SIG-M5 treated with dmso at 0.1 percent for 504 hours (cell line): ENCODE data around the gene PDIA5.

Experiments used
- DNase-seq: peaks from one replicate; lab custom pipeline; 2025; ENCODE audit not compliant: unreplicated experiment; lab: John Stamatoyannopoulos, UW

PDIA5 gene

DNA sequence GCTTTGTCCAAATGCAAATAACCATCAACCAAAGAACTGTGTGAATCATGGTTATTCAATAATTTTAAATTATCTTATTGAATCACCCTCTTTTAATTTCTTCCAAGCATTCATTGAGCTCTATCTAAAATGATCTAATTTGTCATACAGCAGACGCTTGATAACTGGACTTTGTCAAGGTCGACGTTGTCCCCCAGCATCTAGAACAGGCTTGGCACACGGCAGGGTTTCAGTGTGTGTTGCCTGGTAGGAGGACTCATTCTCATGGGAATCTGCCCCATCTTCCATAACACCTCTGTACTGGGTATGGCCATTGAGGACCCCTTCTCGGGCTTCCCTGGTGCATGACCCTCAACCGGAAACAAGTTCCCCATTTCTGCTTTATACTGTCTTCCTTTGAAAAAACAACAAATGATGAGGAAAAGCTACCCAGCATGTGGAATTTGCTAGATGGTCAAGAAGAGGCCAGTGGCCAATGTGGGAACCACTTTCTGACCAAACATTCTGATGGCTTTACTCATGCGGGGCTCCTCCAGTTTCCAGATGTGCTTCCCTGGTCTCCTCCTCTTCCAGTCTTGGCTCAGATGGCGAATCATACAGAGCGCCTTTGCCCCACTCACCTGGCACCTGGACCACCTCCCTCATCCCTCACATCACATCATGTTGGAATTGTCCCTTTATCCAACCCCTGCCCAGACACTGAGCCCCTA is 93.3 kb downstream of the PDIA5 start:
- no peak for DNase-seq

DNA sequence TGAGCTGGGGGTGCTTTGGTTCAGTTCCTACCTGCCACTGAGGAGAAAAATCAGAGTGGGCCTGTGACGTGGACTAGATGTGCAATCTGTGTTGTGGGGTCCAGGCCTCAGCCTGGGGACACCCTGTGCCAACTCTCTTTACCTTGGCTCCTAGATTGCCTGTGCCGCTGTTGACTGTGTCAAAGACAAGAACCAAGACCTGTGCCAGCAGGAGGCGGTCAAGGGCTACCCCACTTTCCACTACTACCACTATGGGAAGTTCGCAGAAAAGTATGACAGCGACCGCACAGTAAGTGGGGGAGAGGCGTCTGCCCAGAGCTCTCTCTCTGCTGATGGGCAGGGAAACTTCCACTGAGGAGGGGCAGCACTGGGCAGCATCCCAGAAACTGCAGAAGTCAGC is 94.3 kb downstream of the PDIA5 start:
- DNase-seq, result no peak

- no peak for DNase-seq
These were observed 96.3 kb downstream of the PDIA5 start for GRCh38 chr3:123163141-123163540.

- no peak for DNase-seq
These were observed 98.3 kb downstream of the PDIA5 start for GRCh38 chr3:123165163-123165562.

DNA sequence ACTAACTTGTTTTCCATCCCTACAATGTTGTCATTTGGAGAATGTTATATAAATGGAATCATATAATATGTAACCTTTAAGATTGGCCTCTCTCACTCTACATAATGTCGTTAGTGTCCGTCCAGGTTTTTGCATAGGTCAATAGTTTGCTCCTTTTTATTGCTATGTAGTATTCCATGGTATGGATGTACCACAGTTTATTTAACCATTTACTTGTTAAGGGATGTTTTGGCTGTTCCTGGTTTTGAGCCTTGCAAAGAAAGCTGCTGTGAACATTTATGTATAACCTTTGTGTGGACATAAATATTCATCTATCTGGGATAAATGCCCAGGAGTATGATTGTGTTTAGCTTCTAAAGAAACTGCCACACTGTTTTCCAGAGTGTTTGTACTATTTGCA is 100.9 kb downstream of the PDIA5 start:
- no peak for DNase-seq

- no peak for DNase-seq
These were observed 101.3 kb downstream of the PDIA5 start for GRCh38 chr3:123168122-123168521.

- no peak for DNase-seq
These were observed 101.8 kb downstream of the PDIA5 start for GRCh38 chr3:123168605-123169004.

GRCh38 chr3:123169492-123169929 is 102.7 kb downstream of the PDIA5 start:
- no peak for DNase-seq

DNA sequence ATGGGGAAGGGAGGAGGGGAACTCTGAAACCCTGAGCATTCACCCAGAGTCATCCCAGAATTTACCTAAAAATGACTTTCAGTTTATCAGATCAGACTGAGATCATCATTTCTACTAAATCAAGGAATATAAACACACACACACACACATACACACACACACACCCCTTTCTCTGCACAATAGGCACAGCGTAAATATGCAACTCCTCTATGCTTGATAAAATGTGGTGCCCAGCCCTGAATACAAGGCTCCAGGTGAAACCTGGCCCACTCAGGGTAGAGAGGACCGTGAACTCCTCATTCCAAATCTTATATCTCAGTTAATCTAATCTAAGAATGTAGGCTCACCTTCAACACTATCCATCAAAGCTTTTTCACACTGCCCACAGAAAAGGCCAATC is 103.1 kb downstream of the PDIA5 start:
- DNase-seq, result no peak

- DNase-seq, result no peak
These were observed 114.0 kb downstream of the PDIA5 start for GRCh38 chr3:123180791-123181190.

GRCh38 chr3:123186695-123187094 is 119.9 kb downstream of the PDIA5 start:
- DNase-seq, result no peak

DNA sequence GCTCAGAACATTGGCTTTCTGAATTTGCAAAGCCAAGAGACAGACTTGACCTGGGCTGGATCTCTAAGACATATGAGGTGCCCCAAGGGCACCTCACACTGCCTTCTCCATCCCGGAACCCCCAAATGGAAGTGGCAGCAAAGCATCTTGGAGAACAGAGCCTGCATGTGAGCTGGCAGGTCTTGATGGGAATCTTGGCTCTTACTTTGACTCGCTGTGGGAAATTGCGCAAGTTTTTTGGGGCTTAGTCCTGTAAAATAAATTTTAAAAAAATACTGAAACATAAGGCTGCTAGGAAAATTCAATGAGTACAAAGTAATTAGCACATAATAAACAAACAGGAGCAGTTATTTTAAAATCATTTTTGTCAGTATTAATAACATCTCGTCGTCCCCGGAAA is 121.2 kb downstream of the PDIA5 start:
- no peak for DNase-seq

DNA sequence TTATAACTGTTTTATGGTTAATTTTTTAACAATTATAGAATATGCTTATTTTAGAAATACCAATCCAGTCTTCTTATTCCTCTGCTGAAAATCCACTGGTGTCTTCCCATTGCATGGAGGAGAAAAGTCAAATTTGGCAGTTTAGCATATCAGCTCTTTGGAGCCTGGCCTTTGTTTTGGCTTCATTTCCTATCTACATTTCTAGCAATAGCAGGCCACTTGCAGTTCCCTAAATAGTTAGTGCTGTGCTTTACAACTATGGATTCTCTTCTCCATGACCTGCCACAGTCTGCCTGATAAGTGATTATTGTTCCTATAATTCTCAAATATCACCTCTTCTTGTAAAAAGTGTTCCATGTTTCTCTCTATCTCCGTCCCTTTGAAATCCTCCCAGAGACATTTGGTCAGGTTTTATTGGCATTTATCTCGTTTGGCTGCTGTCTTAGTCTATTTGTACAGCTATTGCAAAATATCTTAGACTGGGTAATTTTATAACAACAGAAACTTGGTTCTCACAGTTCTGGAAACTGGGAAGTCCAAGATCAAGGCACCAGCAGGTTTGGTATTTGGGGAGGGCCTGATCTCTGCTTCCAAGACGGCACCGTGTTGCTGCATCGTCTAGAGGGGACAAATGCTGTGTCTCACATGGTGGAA is 126.8 kb downstream of the PDIA5 start:
- peak; percentile 34 for DNase-seq

- DNase-seq, result no peak
These were observed 127.7 kb downstream of the PDIA5 start for GRCh38 chr3:123194552-123194951.

DNA sequence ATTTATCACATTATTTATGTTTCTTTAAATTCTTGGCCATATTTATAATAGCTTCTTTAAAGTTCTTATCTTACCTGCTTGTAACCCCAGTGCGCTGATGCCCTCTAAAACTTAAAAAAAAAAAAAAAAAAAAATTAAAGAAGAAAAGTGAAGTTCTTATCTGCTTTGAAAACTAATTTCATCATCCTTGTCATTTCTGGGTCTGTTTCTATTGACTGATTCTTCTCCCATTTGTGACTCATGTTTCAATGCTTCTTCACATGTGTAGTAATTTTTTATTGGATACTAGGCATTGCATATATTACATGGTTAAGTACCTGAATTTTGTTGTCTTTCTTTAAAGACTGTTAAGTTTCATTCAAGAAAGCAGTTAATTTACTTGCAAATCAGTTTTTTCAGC is 131.5 kb downstream of the PDIA5 start:
- DNase-seq, result peak; percentile 8

- no peak for DNase-seq
These were observed 134.4 kb downstream of the PDIA5 start for GRCh38 chr3:123201223-123201556.

DNA sequence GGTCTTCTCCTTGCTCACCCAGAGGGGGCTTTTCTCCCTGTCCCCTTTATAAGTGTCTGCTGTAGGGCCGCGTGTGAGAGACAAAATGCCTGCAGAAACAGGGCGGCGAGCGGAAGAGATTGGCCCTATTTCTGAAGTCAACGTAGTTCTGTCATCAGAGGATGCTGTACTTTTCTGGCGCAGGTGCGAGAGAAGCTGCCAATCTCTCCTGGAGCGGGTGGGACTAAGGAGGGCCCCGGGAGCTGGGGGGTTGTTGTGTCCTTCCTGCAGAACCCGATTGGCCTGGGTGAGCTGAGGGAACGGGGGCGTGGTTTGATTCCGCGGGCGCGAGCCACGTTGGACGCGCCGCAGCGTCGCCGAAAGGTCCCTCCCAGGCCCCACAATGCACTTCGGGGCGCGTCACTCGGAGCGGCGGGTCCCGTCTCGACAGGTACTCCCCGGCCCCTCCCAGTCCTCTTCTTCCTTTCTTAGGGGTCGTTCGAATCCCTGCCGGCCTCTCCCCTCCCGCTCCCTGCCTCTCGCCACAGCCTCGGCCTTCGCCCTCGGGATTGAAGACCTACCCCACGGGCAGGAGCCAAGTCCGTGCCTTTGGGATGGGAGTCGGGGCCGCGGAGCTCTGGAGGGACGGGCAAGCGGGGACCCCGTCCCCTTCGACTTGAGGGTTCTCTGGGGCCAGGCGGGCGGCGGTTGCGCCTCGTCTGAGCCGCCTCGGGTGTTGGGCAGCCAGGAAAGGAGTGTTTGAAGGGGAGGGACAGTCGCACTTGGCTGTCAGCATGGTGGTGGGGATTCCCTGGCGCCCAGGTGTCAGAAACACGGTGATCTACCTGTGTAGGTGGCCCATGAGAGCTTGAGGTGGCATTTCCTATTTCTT is 135.0 kb downstream of the PDIA5 start, which contains the start of gene SEC22A:
Gene SEC22A (plus strand): TSS at position 387 of the 871 bp plus-strand sequence. CDS start 7,275 bp downstream, outside the sequence.
- peak; percentile 96 for DNase-seq

- DNase-seq, result no peak
These were observed 135.6 kb downstream of the PDIA5 start for GRCh38 chr3:123202451-123202850.
